ENCODE measurements around the gene KANSL1L. TPM values are rescaled to one million over a fixed set of nuclear protein-coding genes. Genes with fewer than 3 reads are reported as not detected.

Gene KANSL1L
- total RNA-seq, 4 donors from 2014 or later = 13.7 to 43.8 (median 25.5) TPM

- WGBS, 2 donors (ENCODE audit: low coverage in 1 of 2) = 86 to 93% methylated on average over 2 of the region's 2 CpGs
- Histone ChIP-seq H3K27me3 (no peaks in the 10 kb centered on the region), H3K36me3 (no peaks in the 10 kb centered on the region), H3K9me3 (no peaks in the 10 kb centered on the region), H3K27ac (no peak overlapping the region), H3K4me3 (no peak overlapping the region), H3K4me1 (no peaks in the 10 kb centered on the region)
- intact Hi-C loops (cut with DNase I; ENCODE audit: low total_unique reads) (no loop called here), in situ Hi-C loops (cut with MboI; ENCODE audit: low pct_ligation_motif_present in 1 of 4, low pct_unique_long_range_greater_than_20kb in 1 of 4, low sequenced_read_pairs in 3 of 4) (no loop called here)
- DNase-seq = no peak
- TF ChIP-seq POLR2A (IDR thresholded peaks at IDR 0.05) = no peak
- TF ChIP-seq POLR2AphosphoS5 (IDR thresholded peaks at IDR 0.05) = no peak
- TF ChIP-seq CTCF (IDR thresholded peaks at IDR 0.05) = no peak
- no peak for TF ChIP-seq EP300 (IDR thresholded peaks at IDR 0.05; ENCODE audit: low read depth)
These were observed 186.9 kb downstream of the KANSL1L start for GRCh38 chr2:209984291-209984690.

- in situ Hi-C loops (cut with MboI; ENCODE audit: low pct_ligation_motif_present in 1 of 4, low pct_unique_long_range_greater_than_20kb in 1 of 4, low sequenced_read_pairs in 3 of 4) = loop anchor here in 3 of 4 donors (5.0 to 10.0 kb wide), 2 partner anchors 220 to 227 kb away; no protein-coding TSS in a partner anchor
- WGBS, 2 donors (ENCODE audit: low coverage in 1 of 2) = 88 to 90% methylated on average over 2 of the region's 2 CpGs
- no peak for DNase-seq
- no peaks in the 10 kb centered on the region for H3K27me3 ChIP-seq
- no peak overlapping the region for H3K27ac ChIP-seq
- H3K9me3 ChIP-seq = no peaks in the 10 kb centered on the region
- H3K36me3 ChIP-seq = no peaks in the 10 kb centered on the region
- H3K4me1 ChIP-seq = no peaks in the 10 kb centered on the region
- TF ChIP-seq EP300 (IDR thresholded peaks at IDR 0.05; ENCODE audit: low read depth) (no peak), CTCF (IDR thresholded peaks at IDR 0.05) (peak; percentile 46 to 50 (median 48))
- intact Hi-C loops (cut with DNase I; ENCODE audit: low total_unique reads) = loop anchor here (2.0 kb wide), 1 partner anchor 221 kb away; no protein-coding TSS in a partner anchor
- H3K4me3 ChIP-seq = no peak overlapping the region
These were observed 193.6 kb downstream of the KANSL1L start for GRCh38 chr2:209977386-209978239.

GRCh38 chr2:209976698-209977385 lies 194.4 kb downstream of the KANSL1L start:
- Histone ChIP-seq H3K27ac (no peak overlapping the region), H3K4me1 (no peaks in the 10 kb centered on the region), H3K36me3 (no peaks in the 10 kb centered on the region), H3K9me3 (no peaks in the 10 kb centered on the region), H3K27me3 (no peaks in the 10 kb centered on the region), H3K4me3 (no peak overlapping the region)
- WGBS, 2 donors (ENCODE audit: low coverage in 1 of 2) = 55 to 80% methylated on average over 2 to 9 of the region's 9 CpGs
- no peak for DNase-seq
- in situ Hi-C loops (cut with MboI; ENCODE audit: low pct_ligation_motif_present in 1 of 4, low pct_unique_long_range_greater_than_20kb in 1 of 4, low sequenced_read_pairs in 3 of 4) (loop anchor here in 3 of 4 donors (5.0 to 10.0 kb wide), 2 partner anchors 220 to 228 kb away; no protein-coding TSS in a partner anchor), intact Hi-C loops (cut with DNase I; ENCODE audit: low total_unique reads) (loop anchor here (2.0 kb wide), 1 partner anchor 222 kb away; no protein-coding TSS in a partner anchor)
- TF ChIP-seq POLR2AphosphoS5 (IDR thresholded peaks at IDR 0.05) = no peak
- no peak for TF ChIP-seq EP300 (IDR thresholded peaks at IDR 0.05; ENCODE audit: low read depth)
- no peak for TF ChIP-seq CTCF (IDR thresholded peaks at IDR 0.05)
- TF ChIP-seq POLR2A (IDR thresholded peaks at IDR 0.05) = no peak

- TF ChIP-seq POLR2AphosphoS5 (IDR thresholded peaks at IDR 0.05) = no peak
- no peak for TF ChIP-seq EP300 (IDR thresholded peaks at IDR 0.05; ENCODE audit: low read depth)
- TF ChIP-seq POLR2A (IDR thresholded peaks at IDR 0.05) = no peak
- TF ChIP-seq CTCF (IDR thresholded peaks at IDR 0.05) = no peak
- in situ Hi-C loops (cut with MboI; ENCODE audit: low pct_ligation_motif_present in 1 of 4, low pct_unique_long_range_greater_than_20kb in 1 of 4, low sequenced_read_pairs in 3 of 4) = loop anchor here in 2 of 4 donors (5.0 to 10.0 kb wide), 2 partner anchors 223 to 230 kb away; no protein-coding TSS in a partner anchor
- Histone ChIP-seq H3K27me3 (no peaks in the 10 kb centered on the region), H3K27ac (no peak overlapping the region), H3K4me1 (no peaks in the 10 kb centered on the region), H3K9me3 (no peaks in the 10 kb centered on the region), H3K4me3 (no peak overlapping the region), H3K36me3 (no peaks in the 10 kb centered on the region)
- intact Hi-C loops (cut with DNase I; ENCODE audit: low total_unique reads) = loop anchor here (5.0 kb wide), 1 partner anchor 443 kb away; no protein-coding TSS in a partner anchor
- no peak for DNase-seq
- WGBS, 2 donors (ENCODE audit: low coverage in 1 of 2) = 31% methylated on average over 1 of the region's 1 CpG
These were observed 196.6 kb downstream of the KANSL1L start for GRCh38 chr2:209974576-209974975.
